ENCODE measurements around the gene FAM217A. TPM values are rescaled to one million over a fixed set of nuclear protein-coding genes. Genes with fewer than 3 reads are reported as not detected.

FAM217A gene
- total RNA-seq (not detected), polyA plus RNA-seq (not detected)
- long read RNA-seq, donor 1, partial matches to known transcripts = 0 of 1 reads
- long read RNA-seq, donor 1, other reads (novel, unspliced or antisense) = 1 of 1 reads
- long read RNA-seq, donor 2, partial matches to known transcripts = 0 of 6 reads
- long read RNA-seq, donor 2, other reads (novel, unspliced or antisense) = 6 of 6 reads

- Histone ChIP-seq H3K36me3 (ENCODE audit: control insufficient read depth in 1 of 2, insufficient read depth in 2 of 2, low read length in 1 of 2) (no peaks in the 10 kb centered on the region), H3K27ac (ENCODE audit: low read depth in 1 of 2, low read length in 2 of 2) (no peak within 1 kb of the TSS), H3K4me3 (ENCODE audit: low read length in 2 of 2) (no peak within 1 kb of the TSS), H3K9me3 (ENCODE audit: control insufficient read depth, low read length) (no peaks in the 10 kb centered on the region), H3K27me3 (ENCODE audit: control insufficient read depth in 1 of 2, insufficient read depth in 2 of 2, low read length in 1 of 2) (no peaks in the 10 kb centered on the region), H3K4me1 (ENCODE audit: control insufficient read depth in 1 of 2, insufficient read depth in 2 of 2, low read length in 2 of 2) (no peaks in the 10 kb centered on the region)
- ATAC-seq (ENCODE audit: low FRiP score) = no peak
- intact Hi-C loops (cut with DNase I) = no loop called here
- no peak for DNase-seq
- WGBS, 2 donors = 33 to 37% methylated on average over 67 to 91 of the region's 91 CpGs
These were observed at the start of gene FAM217A for GRCh38 chr6:4078691-4079471. Gene FAM217A (minus strand): TSS chr6:4079137. CDS start chr6:4077414, 1,723 bp downstream.

GRCh38 chr6:4128072-4128471 lies 49.1 kb upstream of the FAM217A start:
- 16 to 18% methylated on average over 1 of the region's 1 CpG for whole genome bisulfite sequencing, 2 donors
- no peak overlapping the region for H3K27ac ChIP-seq (ENCODE audit: low read depth in 1 of 2, low read length in 2 of 2)
- no peak for ATAC-seq (ENCODE audit: low FRiP score)

GRCh38 chr6:4125933-4126864 lies 47.3 kb upstream of the FAM217A start:
- no peak overlapping the region for H3K4me3 ChIP-seq (ENCODE audit: low read length in 2 of 2)
- H3K36me3 ChIP-seq (ENCODE audit: control insufficient read depth in 1 of 2, insufficient read depth in 2 of 2, low read length in 1 of 2) = peaks cover 0 to 13% of the 10 kb centered on the region in 2 donors
- intact Hi-C loops (cut with DNase I) = no loop called here
- 64 to 74% methylated on average over 8 of the region's 8 CpGs for WGBS, 2 donors
- no peaks in the 10 kb centered on the region for H3K9me3 ChIP-seq (ENCODE audit: control insufficient read depth, low read length)
- no peak overlapping the region for H3K27ac ChIP-seq (ENCODE audit: low read depth in 1 of 2, low read length in 2 of 2)
- H3K27me3 ChIP-seq (ENCODE audit: control insufficient read depth in 1 of 2, insufficient read depth in 2 of 2, low read length in 1 of 2) = no peaks in the 10 kb centered on the region
- ATAC-seq (ENCODE audit: low FRiP score) = peak; percentile 59
- H3K4me1 ChIP-seq (ENCODE audit: control insufficient read depth in 1 of 2, insufficient read depth in 2 of 2, low read length in 2 of 2) = no peaks in the 10 kb centered on the region
- no peak for DNase-seq

More at GRCh38 chr6:4128072-4128471, 49.1 kb upstream of the FAM217A start:
- intact Hi-C loops (cut with DNase I) = no loop called here
- Histone ChIP-seq H3K27me3 (ENCODE audit: control insufficient read depth in 1 of 2, insufficient read depth in 2 of 2, low read length in 1 of 2) (no peaks in the 10 kb centered on the region), H3K36me3 (ENCODE audit: control insufficient read depth in 1 of 2, insufficient read depth in 2 of 2, low read length in 1 of 2) (peaks cover 0 to 13% of the 10 kb centered on the region in 2 donors), H3K9me3 (ENCODE audit: control insufficient read depth, low read length) (no peaks in the 10 kb centered on the region), H3K4me1 (ENCODE audit: control insufficient read depth in 1 of 2, insufficient read depth in 2 of 2, low read length in 2 of 2) (no peaks in the 10 kb centered on the region), H3K4me3 (ENCODE audit: low read length in 2 of 2) (no peak overlapping the region)
- DNase-seq = no peak

GRCh38 chr6:4125500-4125899 lies 46.6 kb upstream of the FAM217A start:
- WGBS, 2 donors = 84 to 89% methylated on average over 5 of the region's 5 CpGs
- no peak for ATAC-seq (ENCODE audit: low FRiP score)
- Histone ChIP-seq H3K4me1 (ENCODE audit: control insufficient read depth in 1 of 2, insufficient read depth in 2 of 2, low read length in 2 of 2) (no peaks in the 10 kb centered on the region), H3K36me3 (ENCODE audit: control insufficient read depth in 1 of 2, insufficient read depth in 2 of 2, low read length in 1 of 2) (peaks cover 0 to 12% of the 10 kb centered on the region in 2 donors), H3K9me3 (ENCODE audit: control insufficient read depth, low read length) (no peaks in the 10 kb centered on the region), H3K27me3 (ENCODE audit: control insufficient read depth in 1 of 2, insufficient read depth in 2 of 2, low read length in 1 of 2) (no peaks in the 10 kb centered on the region), H3K27ac (ENCODE audit: low read depth in 1 of 2, low read length in 2 of 2) (no peak overlapping the region), H3K4me3 (ENCODE audit: low read length in 2 of 2) (no peak overlapping the region)
- intact Hi-C loops (cut with DNase I) = no loop called here
- no peak for DNase-seq

GRCh38 chr6:4124351-4124750 lies 45.4 kb upstream of the FAM217A start:
- Histone ChIP-seq H3K4me3 (ENCODE audit: low read length in 2 of 2) (no peak overlapping the region), H3K36me3 (ENCODE audit: control insufficient read depth in 1 of 2, insufficient read depth in 2 of 2, low read length in 1 of 2) (peaks cover 3 to 10% of the 10 kb centered on the region in 2 donors), H3K27me3 (ENCODE audit: control insufficient read depth in 1 of 2, insufficient read depth in 2 of 2, low read length in 1 of 2) (no peaks in the 10 kb centered on the region), H3K9me3 (ENCODE audit: control insufficient read depth, low read length) (no peaks in the 10 kb centered on the region), H3K4me1 (ENCODE audit: control insufficient read depth in 1 of 2, insufficient read depth in 2 of 2, low read length in 2 of 2) (no peaks in the 10 kb centered on the region), H3K27ac (ENCODE audit: low read depth in 1 of 2, low read length in 2 of 2) (no peak overlapping the region)
- intact Hi-C loops (cut with DNase I) = no loop called here
- DNase-seq (no peak), ATAC-seq (ENCODE audit: low FRiP score) (no peak)
- WGBS, 2 donors = 15 to 16% methylated on average over 1 of the region's 1 CpG

GRCh38 chr6:4115741-4116140 lies 36.8 kb upstream of the FAM217A start:
- no peak overlapping the region for H3K27ac ChIP-seq (ENCODE audit: low read depth in 1 of 2, low read length in 2 of 2)
- DNase-seq (no peak), ATAC-seq (ENCODE audit: low FRiP score) (no peak)
- peaks cover 4% of the 10 kb centered on the region for H3K9me3 ChIP-seq (ENCODE audit: control insufficient read depth, low read length)
- intact Hi-C loops (cut with DNase I) = no loop called here
- H3K27me3 ChIP-seq (ENCODE audit: control insufficient read depth in 1 of 2, insufficient read depth in 2 of 2, low read length in 1 of 2) = no peaks in the 10 kb centered on the region
- no peak overlapping the region for H3K4me3 ChIP-seq (ENCODE audit: low read length in 2 of 2)
- peaks cover 8 to 10% of the 10 kb centered on the region in 2 donors for H3K36me3 ChIP-seq (ENCODE audit: control insufficient read depth in 1 of 2, insufficient read depth in 2 of 2, low read length in 1 of 2)
- 90 to 93% methylated on average over 4 of the region's 4 CpGs for WGBS, 2 donors
- H3K4me1 ChIP-seq (ENCODE audit: control insufficient read depth in 1 of 2, insufficient read depth in 2 of 2, low read length in 2 of 2) = no peaks in the 10 kb centered on the region

- Histone ChIP-seq H3K27ac (ENCODE audit: low read depth in 1 of 2, low read length in 2 of 2) (no peak overlapping the region), H3K4me3 (ENCODE audit: low read length in 2 of 2) (no peak overlapping the region), H3K9me3 (ENCODE audit: control insufficient read depth, low read length) (peaks cover 4% of the 10 kb centered on the region), H3K27me3 (ENCODE audit: control insufficient read depth in 1 of 2, insufficient read depth in 2 of 2, low read length in 1 of 2) (no peaks in the 10 kb centered on the region), H3K4me1 (ENCODE audit: control insufficient read depth in 1 of 2, insufficient read depth in 2 of 2, low read length in 2 of 2) (no peaks in the 10 kb centered on the region), H3K36me3 (ENCODE audit: control insufficient read depth in 1 of 2, insufficient read depth in 2 of 2, low read length in 1 of 2) (peaks cover 6 to 10% of the 10 kb centered on the region in 2 donors)
- 94 to 95% methylated on average over 3 of the region's 3 CpGs for WGBS, 2 donors
- no peak for DNase-seq
- intact Hi-C loops (cut with DNase I) = no loop called here
- no peak for ATAC-seq (ENCODE audit: low FRiP score)
These were observed 35.2 kb upstream of the FAM217A start for GRCh38 chr6:4114123-4114522.

GRCh38 chr6:4113649-4114048 lies 34.7 kb upstream of the FAM217A start:
- intact Hi-C loops (cut with DNase I) = no loop called here
- no peak overlapping the region for H3K27ac ChIP-seq (ENCODE audit: low read depth in 1 of 2, low read length in 2 of 2)
- H3K9me3 ChIP-seq (ENCODE audit: control insufficient read depth, low read length) = peaks cover 4% of the 10 kb centered on the region
- H3K4me1 ChIP-seq (ENCODE audit: control insufficient read depth in 1 of 2, insufficient read depth in 2 of 2, low read length in 2 of 2) = no peaks in the 10 kb centered on the region
- H3K27me3 ChIP-seq (ENCODE audit: control insufficient read depth in 1 of 2, insufficient read depth in 2 of 2, low read length in 1 of 2) = no peaks in the 10 kb centered on the region
- ATAC-seq (ENCODE audit: low FRiP score) = no peak
- no peak for DNase-seq
- no peak overlapping the region for H3K4me3 ChIP-seq (ENCODE audit: low read length in 2 of 2)
- peaks cover 6 to 9% of the 10 kb centered on the region in 2 donors for H3K36me3 ChIP-seq (ENCODE audit: control insufficient read depth in 1 of 2, insufficient read depth in 2 of 2, low read length in 1 of 2)

Measured in aorta (tissue), 5 donors.